DMS153 (cell line): ENCODE measurements around the gene AP5Z1.

Experiments
- DNase-seq: peaks from one replicate; lab custom pipeline; 2025; lab: John Stamatoyannopoulos, UW

AP5Z1 gene

GRCh38 chr7:4822677-4823076 lies 47.3 kb downstream of the AP5Z1 start:
- no peak for DNase-seq

- DNase-seq = no peak
Measured at GRCh38 chr7:4823441-4824119, 48.2 kb downstream of the AP5Z1 start.

GRCh38 chr7:4824120-4824775 lies 48.8 kb downstream of the AP5Z1 start:
- no peak for DNase-seq

GRCh38 chr7:4825081-4825480 lies 49.7 kb downstream of the AP5Z1 start:
- DNase-seq = no peak

GRCh38 chr7:4828720-4829383 lies 53.4 kb downstream of the AP5Z1 start:
- no peak for DNase-seq

- DNase-seq = no peak
Measured at GRCh38 chr7:4830176-4830575, 54.8 kb downstream of the AP5Z1 start.

GRCh38 chr7:4831723-4832495 lies 56.5 kb downstream of the AP5Z1 start:
- DNase-seq = no peak

GRCh38 chr7:4832711-4833110 lies 57.3 kb downstream of the AP5Z1 start:
- no peak for DNase-seq

GRCh38 chr7:4833176-4833575 lies 57.8 kb downstream of the AP5Z1 start:
- DNase-seq = no peak

GRCh38 chr7:4833691-4834600 lies 58.5 kb downstream of the AP5Z1 start:
- DNase-seq = no peak

GRCh38 chr7:4834601-4835397 lies 59.4 kb downstream of the AP5Z1 start:
- DNase-seq = no peak

GRCh38 chr7:4835398-4836205 lies 60.2 kb downstream of the AP5Z1 start:
- DNase-seq = no peak

GRCh38 chr7:4836206-4836661 lies 60.8 kb downstream of the AP5Z1 start:
- no peak for DNase-seq

GRCh38 chr7:4837041-4837802 lies 61.8 kb downstream of the AP5Z1 start:
- DNase-seq = no peak

- no peak for DNase-seq
Measured at GRCh38 chr7:4837803-4838625, 62.6 kb downstream of the AP5Z1 start.

- DNase-seq = no peak
Measured at GRCh38 chr7:4838626-4839334, 63.4 kb downstream of the AP5Z1 start.

GRCh38 chr7:4840079-4840501 lies 64.7 kb downstream of the AP5Z1 start:
- DNase-seq = no peak
